ENCODE data around the gene LRP1.

Gene LRP1

GRCh38 chr12:57177354-57177753 lies 49.1 kb downstream of the LRP1 start:
- TF ChIP-seq CTCF (IDR thresholded peaks at IDR 0.05; ENCODE audit: insufficient read depth, missing control alignments), result no peak
- FAIRE-seq (no peak), DNase-seq (ENCODE audit: insufficient read length, low spot score) (no peak)

GRCh38 chr12:57178213-57178612 lies 49.9 kb downstream of the LRP1 start:
- no peak for FAIRE-seq
- no peak for TF ChIP-seq CTCF (IDR thresholded peaks at IDR 0.05; ENCODE audit: insufficient read depth, missing control alignments)
- DNase-seq (ENCODE audit: insufficient read length, low spot score), result no peak

- no peak for FAIRE-seq
- TF ChIP-seq CTCF (IDR thresholded peaks at IDR 0.05; ENCODE audit: insufficient read depth, missing control alignments), result no peak
Measured at GRCh38 chr12:57179331-57180086, 51.2 kb downstream of the LRP1 start.

GRCh38 chr12:57180321-57180989 lies 52.2 kb downstream of the LRP1 start:
- no peak for DNase-seq (ENCODE audit: insufficient read length, low spot score)
- no peak for TF ChIP-seq CTCF (IDR thresholded peaks at IDR 0.05; ENCODE audit: insufficient read depth, missing control alignments)
- no peak for FAIRE-seq

More at GRCh38 chr12:57179331-57180086, 51.2 kb downstream of the LRP1 start:
- no peak for DNase-seq (ENCODE audit: insufficient read length, low spot score)

- TF ChIP-seq CTCF (IDR thresholded peaks at IDR 0.05; ENCODE audit: insufficient read depth, missing control alignments), result no peak
- FAIRE-seq (no peak), DNase-seq (ENCODE audit: insufficient read length, low spot score) (no peak)
Measured at GRCh38 chr12:57181072-57181471, 52.8 kb downstream of the LRP1 start.

DNA sequence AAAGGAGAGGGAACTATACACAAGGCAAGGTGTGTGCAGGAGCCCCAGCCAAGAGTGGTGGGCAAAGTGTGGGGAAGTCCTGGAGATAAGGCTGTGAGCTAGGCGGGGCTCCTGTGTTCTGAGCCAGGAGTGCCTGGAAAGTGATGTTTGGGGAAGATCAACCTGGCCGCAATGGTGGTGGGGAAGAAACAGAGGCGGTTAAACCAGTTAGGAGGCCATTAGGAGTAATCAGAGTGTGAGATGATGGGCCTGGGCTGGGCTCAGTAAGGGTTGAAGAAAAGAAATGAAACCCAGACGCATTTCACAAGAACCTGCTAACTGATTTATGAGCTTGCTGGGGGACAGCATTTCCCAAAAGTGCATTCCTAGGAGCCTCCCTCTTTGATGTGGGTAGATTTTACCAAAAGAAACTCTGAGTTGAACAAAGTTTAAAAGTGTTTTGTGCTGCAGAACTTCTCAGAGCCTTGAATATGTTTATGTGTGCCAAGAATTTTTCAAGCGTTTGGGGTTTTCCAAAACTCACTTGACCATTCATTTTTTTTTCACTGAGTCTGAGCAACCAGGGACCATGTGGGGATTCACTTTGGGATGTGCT lies 53.4 kb downstream of the LRP1 start:
- TF ChIP-seq CTCF (IDR thresholded peaks at IDR 0.05; ENCODE audit: insufficient read depth, missing control alignments), result no peak
- FAIRE-seq (no peak), DNase-seq (ENCODE audit: insufficient read length, low spot score) (no peak)

Data from D721Med (cell line).